Tibial artery (tissue), 4 donors: ENCODE measurements around the gene SPSB1.

Experiments used
- DNase-seq, 2 donors: peaks; one replicate each; pipeline ENCODE4 v3.0.0-alpha.2; 2019
- H3K27ac ChIP-seq, 2 donors: fragments of 200-600 bp; sonication (generic) in 1 of 2; 1 replicate in 1 of 2; 2 replicates in 1 of 2; pipeline ENCODE4 v1.5.1; 2018 to 2019; ENCODE audit warnings: mild to moderate bottlenecking in 1 of 2
- H3K27me3 ChIP-seq, 2 donors: fragments of 200-600 bp; sonication (generic) in 1 of 2; one replicate each; pipeline versions ENCODE4 v1.5.1 to v1.6.0; 2016 to 2019
- H3K36me3 ChIP-seq, 3 donors: fragments of 200-600 bp; sonication (generic) in 2 of 3; one replicate each; pipeline ENCODE4 v1.5.1; 2016 to 2019; ENCODE audit warnings: mild to moderate bottlenecking in 2 of 3
- H3K4me1 ChIP-seq, 4 donors: fragments of 200-600 bp; sonication (generic) in 2 of 4; 1 replicate in 3 of 4; 2 replicates in 1 of 4; pipeline ENCODE4 v1.5.1; 2016 to 2019
- H3K4me3 ChIP-seq, 2 donors: fragments of 200-600 bp; sonication (generic) in 1 of 2; 1 replicate in 1 of 2; 2 replicates in 1 of 2; pipeline ENCODE4 v1.5.1; 2018 to 2019; ENCODE audit warnings: mild to moderate bottlenecking in 2 of 2
- H3K9me3 ChIP-seq, 3 donors: fragments of 200-600 bp; sonication (generic) in 1 of 3; one replicate each; pipeline ENCODE4 v1.5.1; 2016 to 2019
- CTCF ChIP-seq, 2 experiments: fragments of 200-600 bp in 1 of 2; fragments of 450-650 bp in 1 of 2; IDR thresholded peaks; one replicate each; pipeline ENCODE4 v1.5.1; 2017 to 2019; ENCODE audit warnings: antibody characterized with exemption in 2 of 2, mild to moderate bottlenecking in 1 of 2, moderate library complexity in 1 of 2
- intact Hi-C: fragments of 100-400 bp; cut with DNase I; formaldehyde crosslinking; loops from one replicate; pipeline ENCODE4 v1.15.0; 2023; ENCODE audit warnings: low total_unique reads

Gene SPSB1

GRCh38 chr1:9305216-9305615 is 12.5 kb downstream of the SPSB1 start:
- TF ChIP-seq CTCF (IDR thresholded peaks at IDR 0.05), result no peak
- H3K9me3 ChIP-seq, result no peaks in the 10 kb centered on the region
- peak overlapping the region; percentile 12 to 62 for H3K27ac ChIP-seq
- no peaks in the 10 kb centered on the region for H3K27me3 ChIP-seq
- H3K4me3 ChIP-seq, result peak overlapping the region; percentile 2 to 5
- intact Hi-C loops, result no loop called here
- H3K36me3 ChIP-seq, result peaks cover 0 to 4% (median 0%) of the 10 kb centered on the region in 3 donors
- DNase-seq, result no peak
- H3K4me1 ChIP-seq, result peaks cover 0 to 100% (median 95%) of the 10 kb centered on the region in 4 donors

- Histone ChIP-seq H3K4me3 (peak overlapping the region; percentile 2 to 5), H3K27me3 (no peaks in the 10 kb centered on the region), H3K4me1 (peaks cover 0 to 100% (median 94%) of the 10 kb centered on the region in 4 donors), H3K27ac (peak overlapping the region; percentile 12 to 62), H3K36me3 (peaks cover 0 to 4% (median 0%) of the 10 kb centered on the region in 3 donors), H3K9me3 (no peaks in the 10 kb centered on the region)
- intact Hi-C loops, result no loop called here
- TF ChIP-seq CTCF (IDR thresholded peaks at IDR 0.05), result no peak
- DNase-seq, result no peak
Measured at GRCh38 chr1:9306006-9306405, 13.3 kb downstream of the SPSB1 start.

GRCh38 chr1:9307303-9307702 is 14.6 kb downstream of the SPSB1 start:
- intact Hi-C loops, result no loop called here
- no peaks in the 10 kb centered on the region for H3K9me3 ChIP-seq
- no peaks in the 10 kb centered on the region for H3K36me3 ChIP-seq
- DNase-seq, result no peak
- no peak overlapping the region for H3K4me3 ChIP-seq
- H3K27me3 ChIP-seq, result no peaks in the 10 kb centered on the region
- H3K27ac ChIP-seq, result peak overlapping the region in 1 of 2 donors; percentile 56
- TF ChIP-seq CTCF (IDR thresholded peaks at IDR 0.05), result no peak
- peaks cover 0 to 100% (median 94%) of the 10 kb centered on the region in 4 donors for H3K4me1 ChIP-seq

GRCh38 chr1:9308236-9308785 is 15.6 kb downstream of the SPSB1 start:
- no peaks in the 10 kb centered on the region for H3K27me3 ChIP-seq
- no peak for DNase-seq
- TF ChIP-seq CTCF (IDR thresholded peaks at IDR 0.05), result no peak
- intact Hi-C loops, result no loop called here
- H3K4me3 ChIP-seq, result no peak overlapping the region
- no peaks in the 10 kb centered on the region for H3K9me3 ChIP-seq
- peaks cover 0 to 100% (median 94%) of the 10 kb centered on the region in 4 donors for H3K4me1 ChIP-seq
- H3K36me3 ChIP-seq, result no peaks in the 10 kb centered on the region
- peak overlapping the region; percentile 51 to 56 for H3K27ac ChIP-seq

GRCh38 chr1:9309080-9309479 is 16.4 kb downstream of the SPSB1 start:
- TF ChIP-seq CTCF (IDR thresholded peaks at IDR 0.05), result no peak
- no peak for DNase-seq
- H3K4me3 ChIP-seq, result no peak overlapping the region
- H3K36me3 ChIP-seq, result no peaks in the 10 kb centered on the region
- no peaks in the 10 kb centered on the region for H3K9me3 ChIP-seq
- peaks cover 0 to 100% (median 93%) of the 10 kb centered on the region in 4 donors for H3K4me1 ChIP-seq
- H3K27me3 ChIP-seq, result no peaks in the 10 kb centered on the region
- peak overlapping the region; percentile 51 to 56 for H3K27ac ChIP-seq
- intact Hi-C loops, result no loop called here
